K562 (cell line): ENCODE results near the gene CTSV. TPM values are rescaled to one million over a fixed set of nuclear protein-coding genes. Genes with fewer than 3 reads are reported as not detected.

ENCODE experiments used
- AFF1 ChIP-seq, 2 experiments: fragments of 450-650 bp; IDR thresholded peaks; 2 replicates each; pipeline ENCODE4 v1.6.1; 2018; ENCODE audit warnings: mild to moderate bottlenecking in 2 of 2, low read depth in 1 of 2; ENCODE audit not compliant: partially characterized antibody in 2 of 2
- CBX5 ChIP-seq: IDR thresholded peaks from 2 replicates; pipeline ENCODE4 v1.6.1; 2014; ENCODE audit warnings: low read depth, borderline replicate concordance
- CC2D1A ChIP-seq: fragments of 450-650 bp; IDR thresholded peaks from 2 replicates; pipeline ENCODE4 v1.6.1; 2017; ENCODE audit warnings: mild to moderate bottlenecking
- CREB3 ChIP-seq: fragments of 450-650 bp; conservative IDR thresholded peaks from 2 replicates; pipeline ENCODE4 v1.6.1; 2016; ENCODE audit warnings: missing genetic modification characterization, low read depth, mild to moderate bottlenecking, missing compliant biosample characterization, moderate library complexity
- CXXC5 ChIP-seq: fragments of 250-450 bp; sonication (Bioruptor Pico); IDR thresholded peaks from 2 replicates; pipeline ENCODE4 v1.8.0; 2022; ENCODE audit warnings: inconsistent platforms, mild to moderate bottlenecking, moderate library complexity
- KDM5B ChIP-seq: fragments of 200-600 bp; sonication (generic); IDR thresholded peaks from 2 replicates; pipeline ENCODE4 v1.6.1; 2012; ENCODE audit warnings: low read depth, mild to moderate bottlenecking, moderate library complexity, low read length, control low read depth, inconsistent platforms; ENCODE audit not compliant: insufficient replicate concordance
- MAFK ChIP-seq: IDR thresholded peaks from 2 replicates; pipeline ENCODE4 v1.6.1; 2011; ENCODE audit warnings: low read length, improper control_type of control experiment
- MBD2 ChIP-seq: sonication (generic); IDR thresholded peaks from 2 replicates; pipeline ENCODE4 v1.6.1; 2016; ENCODE audit warnings: low read depth, borderline replicate concordance
- NCOA4 ChIP-seq: fragments of 450-650 bp; IDR thresholded peaks from 2 replicates; pipeline ENCODE4 v1.6.1; 2018; ENCODE audit warnings: mild to moderate bottlenecking; ENCODE audit not compliant: partially characterized antibody
- USF1 ChIP-seq: sonication (generic); formaldehyde crosslinking; IDR thresholded peaks from 2 replicates; pipeline ENCODE4 v1.9.0; 2022; ENCODE audit warnings: mild to moderate bottlenecking, missing genetic modification reagents
- ZBTB12 ChIP-seq: fragments of 250-450 bp; sonication (Bioruptor Pico); IDR thresholded peaks from 2 replicates; pipeline ENCODE4 v1.4.0; 2020
- ZC3H4 ChIP-seq: sonication (generic); formaldehyde crosslinking; IDR thresholded peaks from 2 replicates; pipeline ENCODE4 v1.9.0; 2021; ENCODE audit warnings: missing genetic modification reagents, borderline replicate concordance
- ZMIZ1 ChIP-seq, 2 experiments: fragments of 150-350 bp in 1 of 2; IDR thresholded peaks; 2 replicates each; pipeline ENCODE4 v1.6.1; 2012 to 2016; ENCODE audit warnings: low read depth in 2 of 2, low read length in 2 of 2, mild to moderate bottlenecking in 1 of 2, moderate library complexity in 1 of 2
- ZNF143 ChIP-seq: sonication (generic); formaldehyde crosslinking; IDR thresholded peaks from 2 replicates; pipeline ENCODE4 v1.9.0; 2022; ENCODE audit warnings: mild to moderate bottlenecking, missing genetic modification reagents
- ZNF165 ChIP-seq: fragments of 250-450 bp; sonication (Bioruptor Pico); IDR thresholded peaks from 2 replicates; pipeline ENCODE4 v1.4.0; 2020; ENCODE audit warnings: borderline replicate concordance
- ZNF561 ChIP-seq: fragments of 450-650 bp; formaldehyde crosslinking; conservative IDR thresholded peaks from 2 replicates; pipeline ENCODE4 v1.4.0; 2020; ENCODE audit warnings: mild to moderate bottlenecking, moderate library complexity
- polyA plus RNA-seq, 8 experiments: library from polyadenylated mRNA; depleted of rRNA in 4 of 8; stranded (reverse) in 5 of 8; unstranded in 3 of 8; fragments of >200 nt; fragmentation: Nextera tagmentation in 2 of 8; fragmentation: Illumina TruSeq in 1 of 8; extraction: Ambion mirVana in 2 of 8; extraction: Trizol in 1 of 8; gene quantifications; 2 replicates each; pipeline versions ENCODE4 v1.2.1 to v1.2.3, GENCODE V29; 2011 to 2014; ENCODE audit warnings: inconsistent platforms in 1 of 8, missing spikeins in 1 of 8
- total RNA-seq, 7 experiments: library from RNA; depleted of rRNA in 6 of 7; stranded (reverse); fragments of >200 nt in 6 of 7; fragmentation: Illumina TruSeq in 2 of 7; extraction: Trizol in 2 of 7; gene quantifications; 2 replicates each; pipeline versions ENCODE4 v1.2.1 to v1.2.3, GENCODE V29; 2011 to 2021; ENCODE audit warnings: low replicate concordance in 1 of 7

The CTSV gene
- total and polyA plus RNA-seq, 9 of the 15 experiments (the other 6 are each of a cell fraction or from before 2014, with no cell fraction given): 0.06 to 0.39 (median 0.16) TPM; not detected in 3

GRCh38 chr9:97038611-97039513 is at the start of gene CTSV (continued):
- TF ChIP-seq ZMIZ1 (IDR thresholded peaks at IDR 0.05; ENCODE audit: low read depth in 2 of 2, low read length in 2 of 2) (no peak), ZNF143 (no peak), ZC3H4 (CRISPR knock-in tag) (no peak), USF1 (CRISPR knock-in tag) (peak; percentile 66), CBX5 (no peak), ZNF165 (CRISPR knock-in tag) (no peak), MBD2 (no peak), AFF1 (IDR thresholded peaks at IDR 0.05; ENCODE audit: low read depth in 1 of 2, partially characterized antibody in 2 of 2) (no peak), CREB3 (tag) (no peak), CC2D1A (no peak), NCOA4 (no peak), ZBTB12 (no peak), MAFK (no peak), CXXC5 (CRISPR knock-in tag) (peak; percentile 65), KDM5B (peak; percentile 34), ZNF561 (CRISPR knock-in tag) (no peak)
